Measurements from ENCODE around the gene PEG3.
"Not testable (repeated sequence)": the region's sequence is repeated elsewhere in the genome, so short reads cannot be mapped to it uniquely, and the experiment has no call there.

PEG3 gene

GRCh38 chr19:56840451-56841192 is at the start of gene PEG3, which contains the start of gene ZIM2:
Gene PEG3, minus strand, starts transcription at chr19:56840726. Its CDS starts 16,071 bp downstream, at chr19:56824655.
Gene ZIM2, minus strand, starts transcription at chr19:56840726. Its CDS starts 16,449 bp downstream, at chr19:56824277.
- DNase-seq: peak; percentile 91

- no peak for DNase-seq
These were observed 44.9 kb upstream of the PEG3 start for GRCh38 chr19:56885173-56885985.

- no peak for DNase-seq
These were observed 43.9 kb upstream of the PEG3 start for GRCh38 chr19:56884441-56884840.

GRCh38 chr19:56880592-56881190 is 40.2 kb upstream of the PEG3 start:
- no peak for DNase-seq

GRCh38 chr19:56877069-56877715 is 36.7 kb upstream of the PEG3 start:
- no peak for DNase-seq

- no peak for DNase-seq
These were observed 35.2 kb upstream of the PEG3 start for GRCh38 chr19:56875717-56876116.

GRCh38 chr19:56874530-56874929 is 34.0 kb upstream of the PEG3 start:
- no peak for DNase-seq

GRCh38 chr19:56873493-56873892 is 33.0 kb upstream of the PEG3 start:
- no peak for DNase-seq

- DNase-seq: no peak
These were observed 29.4 kb upstream of the PEG3 start for GRCh38 chr19:56869886-56870285.

GRCh38 chr19:56868446-56868845 is 27.9 kb upstream of the PEG3 start:
- no peak for DNase-seq

GRCh38 chr19:56866538-56866937 is 26.0 kb upstream of the PEG3 start:
- DNase-seq: no peak

GRCh38 chr19:56864443-56865125 is 24.1 kb upstream of the PEG3 start:
- no peak for DNase-seq

GRCh38 chr19:56862741-56863140 is 22.2 kb upstream of the PEG3 start:
- DNase-seq: no peak

GRCh38 chr19:56860409-56860808 is 19.9 kb upstream of the PEG3 start:
- DNase-seq: not testable (repeated sequence)

- DNase-seq: no peak
These were observed 17.5 kb upstream of the PEG3 start for GRCh38 chr19:56858026-56858425.

GRCh38 chr19:56856822-56857221 is 16.3 kb upstream of the PEG3 start:
- DNase-seq: no peak

- not testable (repeated sequence) for DNase-seq
These were observed 11.8 kb upstream of the PEG3 start for GRCh38 chr19:56852361-56852760.

- DNase-seq: no peak
These were observed 7.6 kb upstream of the PEG3 start for GRCh38 chr19:56848166-56848565.

GRCh38 chr19:56842412-56842811 is 1.9 kb upstream of the PEG3 start:
- DNase-seq: no peak

- DNase-seq: no peak
These were observed 642 bp upstream of the PEG3 start for GRCh38 chr19:56841193-56841543.

GRCh38 chr19:56839652-56840450 is 675 bp downstream of the PEG3 start:
- DNase-seq: peak; percentile 100
